ENCODE data around the gene ACSS2. TPM values are rescaled to one million over a fixed set of nuclear protein-coding genes. Genes with fewer than 3 reads are reported as not detected.
"Not testable (repeated sequence)": the region's sequence is repeated elsewhere in the genome, so short reads cannot be mapped to it uniquely, and the experiment has no call there.

Gene ACSS2
- total RNA-seq, 2 donors from 2014 or later: 17.0 to 34.2 TPM

DNA sequence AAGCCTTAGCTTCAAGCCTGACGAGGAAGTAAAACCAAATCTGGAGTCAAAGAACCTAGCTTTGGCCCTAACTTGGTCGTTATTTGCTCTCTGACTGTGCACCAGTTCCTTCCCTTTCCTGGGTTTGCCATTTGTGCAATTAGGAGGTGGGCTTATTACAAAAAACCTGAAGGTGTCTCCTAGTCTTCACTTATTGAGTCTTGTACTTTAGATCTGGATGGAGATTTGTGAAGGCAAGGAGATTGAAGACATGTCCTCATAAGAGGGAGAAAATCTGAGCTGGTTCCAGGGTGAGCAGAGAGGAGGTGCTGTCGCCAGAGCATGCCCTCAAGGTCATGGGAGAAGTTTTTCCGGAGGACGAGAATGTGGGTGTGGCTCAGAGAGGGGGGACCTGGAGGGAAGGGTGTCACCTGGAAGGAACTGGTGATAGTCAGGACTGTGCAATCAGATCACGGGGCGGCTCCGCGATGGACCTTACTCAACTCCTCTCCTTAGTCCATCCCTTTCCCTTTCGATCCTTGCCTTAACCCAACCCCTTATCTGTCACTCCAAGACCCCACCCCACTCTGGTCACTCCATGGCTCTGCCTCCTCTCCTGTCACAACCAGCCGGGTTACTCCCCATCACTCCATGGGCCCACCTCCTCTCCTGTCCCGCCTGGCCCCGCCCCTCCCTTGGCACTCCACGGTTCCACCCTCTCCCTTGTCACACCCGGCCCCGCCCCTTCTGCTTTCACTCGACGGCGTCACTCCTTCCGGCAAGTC, 588 bp upstream of the ACSS2 start:
- Histone ChIP-seq H3K9ac (ENCODE audit: extremely low read depth, low read length, poor library complexity, severe bottlenecking) (no peak overlapping the region), H3K4me1 (ENCODE audit: control insufficient read depth, insufficient read depth, low read length) (no peaks in the 10 kb centered on the region), H3K4me3 (ENCODE audit: low read length) (peak overlapping the region; percentile 85), H3K36me3 (ENCODE audit: control insufficient read depth, insufficient read depth, low read length) (peaks cover 5% of the 10 kb centered on the region), H3K9me3 (ENCODE audit: control insufficient read depth, low read length) (no peaks in the 10 kb centered on the region), H3K27ac (ENCODE audit: low read depth, low read length) (no peak overlapping the region), H3K27me3 (ENCODE audit: control insufficient read depth, insufficient read depth, low read length, poor library complexity, severe bottlenecking) (peaks cover 17% of the 10 kb centered on the region)
- Mint-ChIP-seq H3K4me1 (peaks cover 24% of the 10 kb centered on the region), H3K27ac (peak overlapping the region; percentile 85), H3K4me3 (peak overlapping the region; percentile 82), H3K36me3 (ENCODE audit: low read depth) (peaks cover 1% of the 10 kb centered on the region), H3K27me3 (ENCODE audit: insufficient read depth) (peaks cover 46% of the 10 kb centered on the region), H3K9me3 (no peaks in the 10 kb centered on the region)
- WGBS, 2 experiments (ENCODE audit: insufficient coverage in 1 of 2, insufficient read length in 1 of 2): 11% methylated on average over 18 to 20 of the region's 20 CpGs
- peak; percentile 58 for TF ChIP-seq CTCF (conservative IDR thresholded peaks at IDR 0.05)
- peak; percentile 100 for DNase-seq

DNA sequence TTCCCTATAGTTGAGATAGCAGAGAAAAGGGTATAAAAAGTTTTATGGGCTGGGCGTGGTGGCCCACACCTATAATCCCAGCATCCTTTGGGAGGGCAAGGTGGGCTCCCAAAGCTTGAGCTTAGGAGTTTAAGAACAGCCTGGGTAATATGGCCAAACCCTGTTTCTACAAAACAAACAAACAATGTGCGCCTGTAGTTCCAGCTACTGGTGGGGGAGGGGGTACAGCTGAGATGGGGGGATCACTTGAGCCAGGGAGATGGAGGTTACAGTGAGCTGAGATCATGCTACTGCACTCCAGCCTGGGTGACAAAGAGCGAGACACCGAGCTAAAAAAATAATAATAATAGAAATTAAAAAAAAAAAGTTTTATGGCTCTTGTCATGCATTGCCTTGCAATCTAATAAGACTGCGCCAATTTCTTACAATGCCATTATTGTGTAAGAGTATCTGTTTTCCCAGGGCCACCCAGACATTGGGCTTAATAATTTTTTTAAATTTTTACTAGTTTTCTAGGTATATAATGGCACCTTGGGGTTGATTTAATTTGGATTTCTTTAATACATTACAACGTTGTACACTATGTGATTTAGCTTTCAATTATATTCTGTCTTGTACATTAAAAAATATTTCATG, 3.9 kb downstream of the ACSS2 start:
- no peak for DNase-seq
- peaks cover 15% of the 10 kb centered on the region for H3K36me3 Mint-ChIP-seq (ENCODE audit: low read depth)
- Histone ChIP-seq H3K27me3 (ENCODE audit: control insufficient read depth, insufficient read depth, low read length, poor library complexity, severe bottlenecking) (peaks cover 7% of the 10 kb centered on the region), H3K36me3 (ENCODE audit: control insufficient read depth, insufficient read depth, low read length) (peaks cover 5% of the 10 kb centered on the region), H3K9ac (ENCODE audit: extremely low read depth, low read length, poor library complexity, severe bottlenecking) (no peak overlapping the region), H3K9me3 (ENCODE audit: control insufficient read depth, low read length) (no peaks in the 10 kb centered on the region), H3K4me1 (ENCODE audit: control insufficient read depth, insufficient read depth, low read length) (no peaks in the 10 kb centered on the region), H3K27ac (ENCODE audit: low read depth, low read length) (no peak overlapping the region), H3K4me3 (ENCODE audit: low read length) (no peak overlapping the region)
- WGBS, 2 experiments (ENCODE audit: insufficient coverage in 1 of 2, insufficient read length in 1 of 2): 82 to 100% methylated on average over 1 to 5 of the region's 6 CpGs
- no peak overlapping the region for H3K27ac Mint-ChIP-seq
- H3K4me1 Mint-ChIP-seq: peaks cover 9% of the 10 kb centered on the region
- TF ChIP-seq CTCF (conservative IDR thresholded peaks at IDR 0.05): no peak
- H3K4me3 Mint-ChIP-seq: no peak overlapping the region
- no peaks in the 10 kb centered on the region for H3K9me3 Mint-ChIP-seq
- peaks cover 16% of the 10 kb centered on the region for H3K27me3 Mint-ChIP-seq (ENCODE audit: insufficient read depth)

DNA sequence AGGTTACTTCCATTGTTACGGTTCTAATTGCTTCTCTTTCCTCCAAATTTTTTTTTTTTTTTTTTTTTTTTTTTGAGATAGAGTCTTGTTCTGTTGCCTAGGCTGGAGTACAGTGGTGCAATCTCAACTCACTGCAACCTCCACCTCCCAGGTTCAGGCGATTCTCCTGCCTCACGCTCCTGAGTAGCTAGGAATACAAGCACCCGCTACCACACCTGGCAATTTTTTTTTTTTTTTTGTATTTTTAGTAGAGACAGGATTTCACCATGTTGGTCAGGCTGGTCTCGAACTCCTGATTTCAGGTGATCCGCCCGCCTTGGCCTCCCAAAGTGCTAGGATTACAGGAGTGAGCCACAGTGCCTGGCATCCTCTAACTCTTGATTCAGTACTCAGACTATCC, 4.6 kb downstream of the ACSS2 start:
- peaks cover 15% of the 10 kb centered on the region for H3K36me3 Mint-ChIP-seq (ENCODE audit: low read depth)
- WGBS, 2 experiments (ENCODE audit: insufficient coverage in 1 of 2, insufficient read length in 1 of 2): 93% methylated on average over 5 of the region's 7 CpGs; no CpG with 5 or more reads in 1 of the 2 experiments
- not testable (repeated sequence) for DNase-seq; H3K9me3 ChIP-seq (ENCODE audit: control insufficient read depth, low read length); H3K27ac Mint-ChIP-seq; H3K4me1 ChIP-seq (ENCODE audit: control insufficient read depth, insufficient read depth, low read length); H3K9me3 Mint-ChIP-seq; H3K36me3 ChIP-seq (ENCODE audit: control insufficient read depth, insufficient read depth, low read length); H3K4me1 Mint-ChIP-seq; H3K4me3 Mint-ChIP-seq; H3K4me3 ChIP-seq (ENCODE audit: low read length); H3K9ac ChIP-seq (ENCODE audit: extremely low read depth, low read length, poor library complexity, severe bottlenecking); H3K27me3 ChIP-seq (ENCODE audit: control insufficient read depth, insufficient read depth, low read length, poor library complexity, severe bottlenecking); H3K27ac ChIP-seq (ENCODE audit: low read depth, low read length)
- H3K27me3 Mint-ChIP-seq (ENCODE audit: insufficient read depth): peaks cover 16% of the 10 kb centered on the region

Data from endodermal cell (in vitro differentiated cells).